Naive B cell (primary cell): ENCODE data around the gene CELF2. TPM values are rescaled to one million over a fixed set of nuclear protein-coding genes. Genes with fewer than 3 reads are reported as not detected.

Source experiments
- ATAC-seq, 2 donors: fragments of 150-1000 bp; cut with Tn5 transposase; 2 replicates each; pipeline ENCODE4 v1.10.0; 2021; ENCODE audit warnings: low read depth in 2 of 2, mild to moderate bottlenecking in 2 of 2, moderate library complexity in 2 of 2
- DNase-seq: peaks from one replicate; pipeline ENCODE4 v3.0.0; 2022
- H3K27ac Mint-ChIP-seq, 6 donors: one replicate each; pipeline ENCODE4 v1.8.0; 2020 to 2022; ENCODE audit warnings: mild to moderate bottlenecking in 6 of 6, mixed read lengths in 6 of 6, moderate library complexity in 5 of 6, inconsistent platforms in 2 of 6
- H3K27me3 Mint-ChIP-seq, 3 donors: one replicate each; pipeline ENCODE4 v1.8.0; 2021 to 2022; ENCODE audit warnings: mixed read lengths in 3 of 3, mild to moderate bottlenecking in 1 of 3
- H3K36me3 Mint-ChIP-seq, 2 donors: one replicate each; pipeline ENCODE4 v1.8.0; 2020 to 2022; ENCODE audit warnings: mixed read lengths in 2 of 2, inconsistent platforms in 1 of 2, mild to moderate bottlenecking in 1 of 2
- H3K4me1 Mint-ChIP-seq, 3 donors: one replicate each; pipeline ENCODE4 v1.8.0; 2020 to 2022; ENCODE audit warnings: mixed read lengths in 3 of 3, inconsistent platforms in 1 of 3, mild to moderate bottlenecking in 1 of 3, moderate library complexity in 1 of 3
- H3K4me3 Mint-ChIP-seq, 8 donors: one replicate each; pipeline ENCODE4 v1.8.0; 2020 to 2022; ENCODE audit warnings: mild to moderate bottlenecking in 8 of 8, mixed read lengths in 8 of 8, moderate library complexity in 8 of 8, inconsistent platforms in 2 of 8
- H3K9me3 Mint-ChIP-seq, 7 donors: one replicate each; pipeline ENCODE4 v1.8.0; 2020 to 2022; ENCODE audit warnings: mixed read lengths in 7 of 7, mild to moderate bottlenecking in 5 of 7, inconsistent platforms in 2 of 7, moderate library complexity in 1 of 7
- polyA plus RNA-seq, 6 donors: library from polyadenylated mRNA; unstranded; fragments of 300-500 nt; fragmentation: Illumina TruSeq; gene quantifications; one replicate each; pipeline ENCODE4 v1.2.3, GENCODE V29; 2021; ENCODE audit warnings: low read depth in 6 of 6

The CELF2 gene
- polyA plus RNA-seq, 6 donors from 2014 or later = 127 to 186 (median 141) TPM

GRCh38 chr10:11043446-11044127, 25.9 kb downstream of the CELF2 start:
- DNase-seq (no peak), ATAC-seq (no peak)

GRCh38 chr10:11045487-11045886, 27.8 kb downstream of the CELF2 start:
- peaks cover 13 to 24% (median 14%) of the 10 kb centered on the region in 3 donors for H3K27me3 Mint-ChIP-seq

More at GRCh38 chr10:11043446-11044127, 25.9 kb downstream of the CELF2 start:
- Mint-ChIP-seq H3K4me1 (no peaks in the 10 kb centered on the region), H3K9me3 (no peaks in the 10 kb centered on the region), H3K27me3 (peaks cover 8 to 24% (median 13%) of the 10 kb centered on the region in 3 donors), H3K27ac (no peak overlapping the region), H3K4me3 (no peak overlapping the region), H3K36me3 (no peaks in the 10 kb centered on the region)

DNA sequence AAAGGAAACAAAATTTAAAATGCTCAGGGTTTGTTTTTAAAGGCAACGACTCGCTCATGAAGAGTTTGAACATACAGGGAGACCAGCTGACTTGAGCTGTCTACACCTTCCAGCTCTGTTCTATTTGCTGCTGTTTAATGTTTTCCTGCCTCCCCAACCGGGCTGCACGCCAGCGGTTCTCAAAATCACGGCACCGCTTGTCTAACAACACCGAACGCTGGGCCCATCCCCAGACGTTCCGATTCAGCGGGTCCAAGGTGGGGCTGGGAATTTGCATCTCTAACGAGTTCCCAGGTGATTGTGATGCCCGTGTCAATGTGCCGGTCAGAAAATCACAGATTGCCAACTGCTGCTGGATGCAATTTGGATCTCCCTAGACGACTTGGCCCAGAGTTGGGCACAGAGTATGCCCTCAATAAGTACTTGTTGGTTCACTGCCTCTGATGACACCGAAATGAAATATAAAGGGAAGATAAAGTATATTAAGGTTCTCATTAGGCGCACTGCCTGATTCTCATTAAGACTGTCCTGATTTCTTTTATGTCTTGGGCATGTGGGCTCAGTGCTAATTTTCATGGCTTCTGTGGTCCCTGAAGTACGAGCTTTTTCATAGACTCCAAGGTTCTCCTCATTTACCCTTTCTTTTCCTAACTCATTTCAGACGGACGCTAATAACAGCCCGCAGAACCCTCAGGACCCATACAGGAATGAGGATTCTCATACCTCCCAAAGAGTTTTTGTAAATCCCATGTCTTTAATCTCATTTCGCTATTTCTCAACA, 28.5 kb downstream of the CELF2 start:
- H3K4me1 Mint-ChIP-seq = no peaks in the 10 kb centered on the region
- no peak overlapping the region for H3K4me3 Mint-ChIP-seq
- H3K27ac Mint-ChIP-seq = no peak overlapping the region
- no peak for ATAC-seq
- DNase-seq = no peak
- no peaks in the 10 kb centered on the region for H3K36me3 Mint-ChIP-seq
- H3K9me3 Mint-ChIP-seq = no peaks in the 10 kb centered on the region
- H3K27me3 Mint-ChIP-seq = peaks cover 13 to 24% (median 14%) of the 10 kb centered on the region in 3 donors

More at GRCh38 chr10:11045487-11045886, 27.8 kb downstream of the CELF2 start:
- Mint-ChIP-seq H3K9me3 (no peaks in the 10 kb centered on the region), H3K4me3 (no peak overlapping the region), H3K4me1 (no peaks in the 10 kb centered on the region), H3K27ac (no peak overlapping the region), H3K36me3 (no peaks in the 10 kb centered on the region)
- DNase-seq = no peak
- ATAC-seq = no peak

GRCh38 chr10:11046776-11047160, 29.1 kb downstream of the CELF2 start:
- Mint-ChIP-seq H3K36me3 (no peaks in the 10 kb centered on the region), H3K27me3 (peaks cover 13 to 24% (median 14%) of the 10 kb centered on the region in 3 donors)
- no peak for ATAC-seq

DNA sequence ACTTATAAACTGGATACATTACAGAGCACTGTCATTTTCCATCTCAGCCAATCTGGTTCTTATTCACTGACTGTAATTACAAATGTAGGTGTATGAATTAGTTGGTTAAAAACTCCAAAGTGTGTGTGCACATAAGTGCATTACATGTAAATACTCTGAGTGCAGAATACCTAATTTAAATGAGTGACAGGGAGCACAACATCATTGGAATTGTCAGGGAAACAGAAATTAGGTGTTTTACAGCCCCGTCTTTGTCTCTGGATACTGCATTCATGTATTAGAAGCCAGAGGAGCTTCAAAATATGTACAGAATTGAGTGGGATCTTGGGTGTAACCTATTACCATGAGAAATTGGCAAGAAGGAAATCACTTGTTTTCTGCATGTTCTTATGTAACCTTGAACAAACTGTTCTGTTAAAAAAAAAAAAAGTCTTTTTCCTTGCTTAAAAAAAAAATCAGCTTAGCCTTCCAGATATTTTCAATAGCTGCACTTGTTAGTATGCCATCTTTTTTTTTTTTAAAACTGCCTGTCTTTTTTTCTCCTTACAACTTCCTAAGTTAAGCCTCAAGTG, 31.1 kb downstream of the CELF2 start:
- Mint-ChIP-seq H3K27me3 (peaks cover 6 to 18% (median 12%) of the 10 kb centered on the region in 3 donors), H3K9me3 (no peaks in the 10 kb centered on the region), H3K36me3 (no peaks in the 10 kb centered on the region), H3K27ac (no peak overlapping the region), H3K4me1 (no peaks in the 10 kb centered on the region), H3K4me3 (no peak overlapping the region)
- DNase-seq (no peak), ATAC-seq (no peak)

More at GRCh38 chr10:11046776-11047160, 29.1 kb downstream of the CELF2 start:
- Mint-ChIP-seq H3K4me1 (no peaks in the 10 kb centered on the region), H3K9me3 (no peaks in the 10 kb centered on the region), H3K4me3 (no peak overlapping the region), H3K27ac (no peak overlapping the region)
- no peak for DNase-seq

DNA sequence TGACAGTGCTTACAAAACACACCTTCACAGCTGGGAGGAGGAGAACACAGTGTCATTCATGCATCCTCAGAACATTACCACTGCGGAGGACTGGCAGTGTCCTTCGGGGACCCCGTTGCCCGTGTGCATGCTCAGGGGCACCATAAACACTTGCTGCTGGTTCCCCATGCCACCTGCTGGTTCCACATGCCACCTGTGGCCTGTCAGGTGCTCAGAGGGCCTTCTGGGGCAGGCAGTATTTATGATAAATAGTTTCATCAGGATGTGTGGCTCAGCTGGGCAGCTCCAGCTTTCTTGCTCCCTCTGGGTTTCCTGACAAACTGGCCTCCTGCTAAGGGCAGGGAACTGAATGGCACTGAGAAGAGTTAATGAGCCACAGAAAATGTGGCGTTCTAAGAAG, 32.1 kb downstream of the CELF2 start:
- no peaks in the 10 kb centered on the region for H3K4me1 Mint-ChIP-seq
- H3K9me3 Mint-ChIP-seq = no peaks in the 10 kb centered on the region
- H3K27ac Mint-ChIP-seq = no peak overlapping the region
- H3K27me3 Mint-ChIP-seq = peaks cover 0 to 13% (median 6%) of the 10 kb centered on the region in 3 donors
- peak overlapping the region in 1 of 8 donors; percentile 57 for H3K4me3 Mint-ChIP-seq
- no peaks in the 10 kb centered on the region for H3K36me3 Mint-ChIP-seq
- ATAC-seq (no peak), DNase-seq (no peak)

- no peak overlapping the region for H3K4me3 Mint-ChIP-seq
- no peaks in the 10 kb centered on the region for H3K4me1 Mint-ChIP-seq
- H3K27ac Mint-ChIP-seq = no peak overlapping the region
- no peaks in the 10 kb centered on the region for H3K36me3 Mint-ChIP-seq
- peaks cover 0 to 13% (median 6%) of the 10 kb centered on the region in 3 donors for H3K27me3 Mint-ChIP-seq
- no peak for DNase-seq
- ATAC-seq = no peak
- H3K9me3 Mint-ChIP-seq = no peaks in the 10 kb centered on the region
Observed at GRCh38 chr10:11050301-11051287, 32.9 kb downstream of the CELF2 start.

GRCh38 chr10:11057018-11057417, 39.3 kb downstream of the CELF2 start:
- ATAC-seq = no peak
- no peaks in the 10 kb centered on the region for H3K4me1 Mint-ChIP-seq
- no peak overlapping the region for H3K4me3 Mint-ChIP-seq

GRCh38 chr10:11057448-11057847, 39.8 kb downstream of the CELF2 start:
- no peak overlapping the region for H3K4me3 Mint-ChIP-seq
- peaks cover 0 to 6% of the 10 kb centered on the region in 2 donors for H3K36me3 Mint-ChIP-seq
- no peaks in the 10 kb centered on the region for H3K9me3 Mint-ChIP-seq
- H3K27me3 Mint-ChIP-seq = peaks cover 6 to 24% (median 23%) of the 10 kb centered on the region in 3 donors
- no peaks in the 10 kb centered on the region for H3K4me1 Mint-ChIP-seq
- DNase-seq (no peak), ATAC-seq (no peak)
- no peak overlapping the region for H3K27ac Mint-ChIP-seq

More at GRCh38 chr10:11057018-11057417, 39.3 kb downstream of the CELF2 start:
- H3K9me3 Mint-ChIP-seq = no peaks in the 10 kb centered on the region
- H3K27me3 Mint-ChIP-seq = peaks cover 5 to 20% (median 19%) of the 10 kb centered on the region in 3 donors
- peaks cover 0 to 1% of the 10 kb centered on the region in 2 donors for H3K36me3 Mint-ChIP-seq
- no peak overlapping the region for H3K27ac Mint-ChIP-seq
- no peak for DNase-seq

GRCh38 chr10:11057994-11058393, 40.3 kb downstream of the CELF2 start:
- Mint-ChIP-seq H3K27ac (no peak overlapping the region), H3K4me3 (no peak overlapping the region), H3K27me3 (peaks cover 4 to 28% (median 25%) of the 10 kb centered on the region in 3 donors), H3K36me3 (peaks cover 0 to 8% of the 10 kb centered on the region in 2 donors), H3K4me1 (no peaks in the 10 kb centered on the region), H3K9me3 (no peaks in the 10 kb centered on the region)
- no peak for DNase-seq
- ATAC-seq = no peak

DNA sequence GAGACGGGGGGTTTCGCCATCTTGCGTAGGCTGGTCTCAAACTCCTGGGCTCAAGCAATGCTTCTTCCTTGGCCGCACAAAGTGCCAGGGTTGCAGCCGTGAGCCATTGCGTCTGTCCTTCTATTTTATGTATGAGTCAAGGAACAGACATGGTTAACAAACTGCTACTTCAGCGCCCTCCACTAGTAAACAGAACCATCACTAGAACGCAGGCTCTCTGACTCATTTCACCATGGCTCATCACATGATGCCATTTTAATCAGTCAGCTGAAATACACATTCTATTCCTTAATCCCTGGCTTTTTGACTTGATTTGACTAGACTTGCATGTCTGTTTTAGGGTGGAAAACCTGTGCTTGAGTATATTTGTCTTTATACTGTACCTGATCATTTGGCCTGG, 41.3 kb downstream of the CELF2 start:
- Mint-ChIP-seq H3K4me3 (no peak overlapping the region), H3K9me3 (no peaks in the 10 kb centered on the region), H3K36me3 (peaks cover 0 to 8% of the 10 kb centered on the region in 2 donors), H3K27ac (no peak overlapping the region), H3K4me1 (no peaks in the 10 kb centered on the region), H3K27me3 (peaks cover 4 to 28% (median 25%) of the 10 kb centered on the region in 3 donors)
- DNase-seq (no peak), ATAC-seq (no peak)

- DNase-seq (no peak), ATAC-seq (no peak)
- H3K27me3 Mint-ChIP-seq = peaks cover 11 to 33% (median 17%) of the 10 kb centered on the region in 3 donors
- H3K9me3 Mint-ChIP-seq = no peaks in the 10 kb centered on the region
- H3K27ac Mint-ChIP-seq = no peak overlapping the region
- H3K4me3 Mint-ChIP-seq = no peak overlapping the region
- no peaks in the 10 kb centered on the region for H3K4me1 Mint-ChIP-seq
- peaks cover 0 to 8% of the 10 kb centered on the region in 2 donors for H3K36me3 Mint-ChIP-seq
Observed at GRCh38 chr10:11063856-11064255, 46.2 kb downstream of the CELF2 start.

DNA sequence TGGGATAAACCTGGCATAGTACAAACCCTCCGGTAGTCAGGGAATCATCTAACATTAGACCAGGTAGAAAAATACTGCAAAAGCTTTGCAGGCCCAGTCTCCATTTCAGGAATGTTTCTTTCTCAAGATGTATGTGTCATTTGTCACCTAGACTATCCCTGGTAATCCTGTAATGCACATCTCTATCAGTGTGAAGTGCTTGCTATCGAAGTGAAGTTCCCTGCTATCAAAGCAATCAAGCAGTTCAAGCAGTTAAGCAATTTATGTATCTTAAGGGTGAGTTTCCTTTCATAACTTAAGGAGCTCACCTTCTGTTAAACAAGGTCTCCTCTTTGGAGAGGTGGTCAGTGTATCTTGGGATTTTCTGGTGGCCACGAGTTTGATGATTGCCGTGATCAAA, 47.2 kb downstream of the CELF2 start:
- no peak overlapping the region for H3K27ac Mint-ChIP-seq
- peaks cover 0 to 8% of the 10 kb centered on the region in 2 donors for H3K36me3 Mint-ChIP-seq
- no peaks in the 10 kb centered on the region for H3K9me3 Mint-ChIP-seq
- H3K4me1 Mint-ChIP-seq = no peaks in the 10 kb centered on the region
- DNase-seq (no peak), ATAC-seq (no peak)
- H3K4me3 Mint-ChIP-seq = no peak overlapping the region
- H3K27me3 Mint-ChIP-seq = peaks cover 11 to 28% (median 18%) of the 10 kb centered on the region in 3 donors
